Astrocyte (in vitro differentiated cells and primary cell): ENCODE results near the gene BMPR2. TPM values are rescaled to one million over a fixed set of nuclear protein-coding genes. Genes with fewer than 3 reads are reported as not detected.

Experiments used
- DNase-seq: peaks from one replicate; pipeline ENCODE4 v3.0.0-alpha.2; 2010; ENCODE audit warnings: low read depth
- FAIRE-seq: peaks from 2 replicates; lab custom pipeline; 2011; peaks lifted over from hg19 to GRCh38; lab: Jason Lieb, UNC
- H2AFZ ChIP-seq: 2 replicates; pipeline ENCODE4 v1.6.0; 2012; ENCODE audit warnings: low read depth, low read length, inconsistent platforms
- H3K27ac ChIP-seq: 2 replicates; pipeline ENCODE4 v1.5.1; 2011; ENCODE audit warnings: low read depth, low read length, inconsistent platforms
- H3K27me3 ChIP-seq: 2 replicates; pipeline ENCODE4 v1.6.0; 2011; ENCODE audit warnings: low read length, inconsistent platforms; ENCODE audit not compliant: insufficient read depth
- H3K36me3 ChIP-seq: 2 replicates; pipeline ENCODE4 v1.5.1; 2011; ENCODE audit warnings: low read length, inconsistent platforms; ENCODE audit not compliant: insufficient read depth
- H3K4me1 ChIP-seq: 2 replicates; pipeline ENCODE4 v1.5.1; 2011; ENCODE audit warnings: low read length, inconsistent platforms; ENCODE audit not compliant: insufficient read depth
- H3K4me2 ChIP-seq: 2 replicates; pipeline ENCODE4 v1.6.0; 2012; ENCODE audit warnings: low read length, inconsistent platforms
- H3K4me3 ChIP-seq: 2 replicates; pipeline ENCODE4 v1.5.1; 2011; ENCODE audit warnings: low read depth, mild to moderate bottlenecking, low read length, inconsistent platforms; ENCODE audit not compliant: insufficient read depth
- H3K79me2 ChIP-seq: 2 replicates; pipeline ENCODE4 v1.6.0; 2012; ENCODE audit warnings: mild to moderate bottlenecking, low read length, inconsistent platforms; ENCODE audit not compliant: insufficient read depth
- H3K9ac ChIP-seq: 2 replicates; pipeline ENCODE4 v1.6.0; 2012; ENCODE audit warnings: mild to moderate bottlenecking, low read length, inconsistent platforms
- H3K9me3 ChIP-seq: 2 replicates; pipeline ENCODE4 v1.5.1; 2012; ENCODE audit warnings: low read depth, mild to moderate bottlenecking, low read length, inconsistent platforms; ENCODE audit not compliant: insufficient read depth
- H4K20me1 ChIP-seq: 2 replicates; pipeline ENCODE4 v1.6.0; 2012; ENCODE audit warnings: low read length, inconsistent platforms; ENCODE audit not compliant: insufficient read depth
- H3K27ac Mint-ChIP-seq: one replicate; pipeline ENCODE4 v1.8.0; 2021; ENCODE audit warnings: mild to moderate bottlenecking, mixed read lengths; ENCODE audit not compliant: unreplicated experiment
- H3K27me3 Mint-ChIP-seq: one replicate; pipeline ENCODE4 v1.8.0; 2021; ENCODE audit warnings: low read depth, mixed read lengths; ENCODE audit not compliant: unreplicated experiment
- H3K36me3 Mint-ChIP-seq: one replicate; pipeline ENCODE4 v1.8.0; 2021; ENCODE audit warnings: low read depth, mixed read lengths; ENCODE audit not compliant: unreplicated experiment
- H3K4me1 Mint-ChIP-seq: one replicate; pipeline ENCODE4 v1.8.0; 2021; ENCODE audit warnings: low read depth, mixed read lengths; ENCODE audit not compliant: unreplicated experiment
- H3K4me3 Mint-ChIP-seq: one replicate; pipeline ENCODE4 v1.8.0; 2021; ENCODE audit warnings: mild to moderate bottlenecking, moderate library complexity, mixed read lengths; ENCODE audit not compliant: unreplicated experiment
- H3K9me3 Mint-ChIP-seq: one replicate; pipeline ENCODE4 v1.8.0; 2021; ENCODE audit warnings: mild to moderate bottlenecking, mixed read lengths; ENCODE audit not compliant: unreplicated experiment
- EZH2 ChIP-seq: IDR thresholded peaks from 2 replicates; pipeline ENCODE4 v1.6.1; 2012; ENCODE audit warnings: mild to moderate bottlenecking, low read length, inconsistent platforms; ENCODE audit not compliant: insufficient read depth
- total RNA-seq: library from RNA; stranded (reverse); gene quantifications from 2 replicates; pipeline ENCODE4 v1.2.1, GENCODE V29; 2021
- TF ChIP-seq, protein P1 (sequence below): IDR thresholded peaks from 2 replicates; pipeline ENCODE4 v1.5.1; 2011; ENCODE audit warnings: low read depth, mild to moderate bottlenecking, inconsistent platforms, low read length, moderate library complexity; ENCODE audit not compliant: insufficient read depth

BMPR2 gene
- total RNA-seq, 1 donor from 2014 or later, result 93.1 TPM

DNA sequence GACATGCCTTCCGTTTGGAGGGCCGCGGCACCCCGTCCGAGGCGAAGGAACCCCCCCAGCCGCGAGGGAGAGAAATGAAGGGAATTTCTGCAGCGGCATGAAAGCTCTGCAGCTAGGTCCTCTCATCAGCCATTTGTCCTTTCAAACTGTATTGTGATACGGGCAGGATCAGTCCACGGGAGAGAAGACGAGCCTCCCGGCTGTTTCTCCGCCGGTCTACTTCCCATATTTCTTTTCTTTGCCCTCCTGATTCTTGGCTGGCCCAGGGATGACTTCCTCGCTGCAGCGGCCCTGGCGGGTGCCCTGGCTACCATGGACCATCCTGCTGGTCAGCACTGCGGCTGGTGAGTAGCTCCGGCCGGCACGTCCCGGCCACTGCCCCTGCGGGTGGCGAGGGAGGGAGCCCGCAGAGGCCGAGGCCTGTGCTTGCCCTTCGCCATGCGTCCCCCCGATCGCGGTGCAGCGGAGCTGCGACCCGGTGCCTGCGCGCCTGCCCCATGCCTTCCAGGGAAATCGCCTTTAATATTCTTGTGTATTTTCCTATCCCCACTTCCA lies 1.2 kb downstream of the BMPR2 start:
- H4K20me1 ChIP-seq, result peaks cover 57% of the 10 kb centered on the region

DNA sequence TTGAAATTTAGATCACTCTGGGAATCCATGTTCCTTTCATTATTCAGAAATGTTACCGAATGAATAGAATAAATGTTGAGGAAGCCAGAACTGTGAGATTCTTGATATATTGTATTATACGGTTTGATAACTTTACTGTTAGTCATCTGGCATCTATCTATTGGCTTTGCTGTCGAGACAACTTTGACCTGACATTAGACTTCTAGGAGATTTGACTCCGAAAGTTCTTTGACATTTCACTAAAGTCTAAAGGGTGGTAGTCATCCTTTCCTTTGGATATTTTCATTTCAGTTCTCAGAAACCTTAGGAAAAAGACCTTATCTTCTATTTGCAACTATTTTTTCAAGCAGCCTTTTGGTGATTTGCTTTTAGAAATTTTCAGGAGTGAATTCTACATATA lies 1.9 kb downstream of the BMPR2 start:
- Histone ChIP-seq H4K20me1 (peaks cover 64% of the 10 kb centered on the region), H3K27me3 (no peaks in the 10 kb centered on the region), H3K9me3 (no peaks in the 10 kb centered on the region), H3K4me2 (peak overlapping the region; percentile 93), H2AFZ (no peak overlapping the region), H3K27ac (peak overlapping the region; percentile 93), H3K79me2 (peaks cover 66% of the 10 kb centered on the region), H3K36me3 (no peaks in the 10 kb centered on the region), H3K9ac (peak overlapping the region; percentile 98), H3K4me3 (peak overlapping the region; percentile 94), H3K4me1 (peaks cover 13% of the 10 kb centered on the region)
- Mint-ChIP-seq H3K27me3 (no peaks in the 10 kb centered on the region), H3K36me3 (peaks cover 2% of the 10 kb centered on the region), H3K9me3 (no peaks in the 10 kb centered on the region), H3K4me3 (peak overlapping the region; percentile 99), H3K4me1 (peaks cover 18% of the 10 kb centered on the region), H3K27ac (peak overlapping the region; percentile 98)
- FAIRE-seq, result peak; percentile 49
- DNase-seq, result no peak
- TF ChIP-seq, protein P1, sequence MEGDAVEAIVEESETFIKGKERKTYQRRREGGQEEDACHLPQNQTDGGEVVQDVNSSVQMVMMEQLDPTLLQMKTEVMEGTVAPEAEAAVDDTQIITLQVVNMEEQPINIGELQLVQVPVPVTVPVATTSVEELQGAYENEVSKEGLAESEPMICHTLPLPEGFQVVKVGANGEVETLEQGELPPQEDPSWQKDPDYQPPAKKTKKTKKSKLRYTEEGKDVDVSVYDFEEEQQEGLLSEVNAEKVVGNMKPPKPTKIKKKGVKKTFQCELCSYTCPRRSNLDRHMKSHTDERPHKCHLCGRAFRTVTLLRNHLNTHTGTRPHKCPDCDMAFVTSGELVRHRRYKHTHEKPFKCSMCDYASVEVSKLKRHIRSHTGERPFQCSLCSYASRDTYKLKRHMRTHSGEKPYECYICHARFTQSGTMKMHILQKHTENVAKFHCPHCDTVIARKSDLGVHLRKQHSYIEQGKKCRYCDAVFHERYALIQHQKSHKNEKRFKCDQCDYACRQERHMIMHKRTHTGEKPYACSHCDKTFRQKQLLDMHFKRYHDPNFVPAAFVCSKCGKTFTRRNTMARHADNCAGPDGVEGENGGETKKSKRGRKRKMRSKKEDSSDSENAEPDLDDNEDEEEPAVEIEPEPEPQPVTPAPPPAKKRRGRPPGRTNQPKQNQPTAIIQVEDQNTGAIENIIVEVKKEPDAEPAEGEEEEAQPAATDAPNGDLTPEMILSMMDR, result no peak
- no peak for TF ChIP-seq EZH2

More for the DNA sequence above, 1.2 kb downstream of the BMPR2 start:
- peaks cover 15% of the 10 kb centered on the region for H3K4me1 Mint-ChIP-seq
- TF ChIP-seq, protein P1, result no peak
- TF ChIP-seq EZH2, result no peak
- DNase-seq (peak; percentile 20), FAIRE-seq (no peak)
- peak overlapping the region; percentile 99 for H3K4me3 Mint-ChIP-seq
- no peaks in the 10 kb centered on the region for H3K9me3 Mint-ChIP-seq
- Histone ChIP-seq H3K9ac (peak overlapping the region; percentile 98), H3K36me3 (no peaks in the 10 kb centered on the region), H3K4me2 (peak overlapping the region; percentile 93), H3K27me3 (no peaks in the 10 kb centered on the region), H3K9me3 (no peaks in the 10 kb centered on the region), H3K4me1 (peaks cover 13% of the 10 kb centered on the region), H3K79me2 (peaks cover 59% of the 10 kb centered on the region), H2AFZ (no peak overlapping the region), H3K4me3 (peak overlapping the region; percentile 94), H3K27ac (peak overlapping the region; percentile 93)
- H3K27ac Mint-ChIP-seq, result peak overlapping the region; percentile 98
- H3K27me3 Mint-ChIP-seq, result no peaks in the 10 kb centered on the region
- H3K36me3 Mint-ChIP-seq, result peaks cover 2% of the 10 kb centered on the region

DNA sequence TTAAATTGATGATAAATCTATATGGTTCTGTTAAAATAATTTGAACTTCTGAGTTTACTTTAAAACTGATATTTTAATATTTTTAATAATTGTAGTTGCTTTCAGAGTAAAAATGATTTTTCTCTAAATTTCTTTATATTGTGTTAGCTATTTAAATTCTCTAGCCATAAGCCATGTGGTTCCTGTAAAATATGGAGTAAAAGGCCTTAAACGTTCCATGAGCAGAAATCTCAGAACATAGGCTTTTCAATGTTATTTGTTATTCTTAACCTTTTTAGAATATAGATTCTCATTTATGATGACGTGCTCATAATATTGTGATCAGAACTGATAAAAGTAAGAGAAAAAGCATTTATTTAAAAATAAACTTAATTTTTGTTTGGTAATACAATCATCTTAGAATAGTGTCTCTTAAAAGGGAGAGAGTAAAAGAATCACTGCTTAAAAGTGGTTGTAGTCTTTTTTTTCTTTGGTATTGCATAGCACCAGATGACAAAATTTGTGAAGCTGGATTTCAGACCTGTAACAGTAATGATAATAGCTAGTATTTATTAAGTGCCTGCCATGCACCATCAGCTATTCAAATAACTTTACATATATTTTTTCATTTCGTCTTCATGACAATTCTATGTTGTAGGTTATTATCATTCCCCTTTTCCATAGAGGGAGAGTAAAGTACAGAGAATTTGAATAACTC lies 2.7 kb downstream of the BMPR2 start:
- Mint-ChIP-seq H3K27ac (no peak overlapping the region), H3K36me3 (peaks cover 2% of the 10 kb centered on the region), H3K4me1 (peaks cover 18% of the 10 kb centered on the region), H3K27me3 (no peaks in the 10 kb centered on the region), H3K9me3 (no peaks in the 10 kb centered on the region), H3K4me3 (peak overlapping the region; percentile 99)
- no peak for FAIRE-seq
- Histone ChIP-seq H2AFZ (no peak overlapping the region), H3K9ac (peak overlapping the region; percentile 98), H3K4me2 (peak overlapping the region; percentile 93), H3K79me2 (peaks cover 74% of the 10 kb centered on the region), H3K4me1 (peaks cover 13% of the 10 kb centered on the region), H3K36me3 (no peaks in the 10 kb centered on the region), H4K20me1 (peaks cover 72% of the 10 kb centered on the region), H3K27me3 (no peaks in the 10 kb centered on the region), H3K27ac (no peak overlapping the region), H3K9me3 (no peaks in the 10 kb centered on the region), H3K4me3 (peak overlapping the region; percentile 94)
- no peak for TF ChIP-seq EZH2
- DNase-seq, result no peak
